Transverse colon (tissue), 4 donors: Measurements from ENCODE around the gene RALGPS2. TPM values are rescaled to one million over a fixed set of nuclear protein-coding genes. Genes with fewer than 3 reads are reported as not detected.
A peak's percentile ranks its signal among the peaks of the same experiment; 100 is the strongest.

Source experiments
- DNase-seq: peaks from one replicate; pipeline ENCODE4 v3.0.0-alpha.2; 2019
- H3K27ac ChIP-seq, 4 donors: fragments of 200-600 bp; sonication (generic); 2 replicates each; pipeline ENCODE4 v1.5.1; 2016 to 2018; ENCODE audit warnings: inconsistent platforms in 4 of 4
- H3K27me3 ChIP-seq: fragments of 200-600 bp; sonication (generic); 2 replicates; pipeline ENCODE4 v1.5.1; 2017; ENCODE audit warnings: inconsistent platforms
- H3K36me3 ChIP-seq, 4 donors: fragments of 200-600 bp; sonication (generic); 2 replicates each; pipeline ENCODE4 v1.5.1; 2017 to 2019; ENCODE audit warnings: inconsistent platforms in 4 of 4
- H3K4me1 ChIP-seq, 4 donors: fragments of 200-600 bp; sonication (generic); 2 replicates each; pipeline ENCODE4 v1.5.1; 2017 to 2020; ENCODE audit warnings: inconsistent platforms in 4 of 4
- H3K4me3 ChIP-seq, 4 donors: fragments of 200-600 bp; sonication (generic); 1 replicate in 1 of 4; 2 replicates in 3 of 4; pipeline versions ENCODE4 v1.5.1 to v1.6.1; 2017 to 2019; ENCODE audit warnings: inconsistent platforms in 4 of 4
- H3K9me3 ChIP-seq, 2 donors: fragments of 200-600 bp; sonication (generic); 2 replicates each; pipeline ENCODE4 v1.5.1; 2017 to 2019; ENCODE audit warnings: inconsistent platforms in 2 of 2
- EP300 ChIP-seq: sonication (generic); formaldehyde crosslinking; IDR thresholded peaks from one replicate; pipeline ENCODE4 v1.6.1; 2017; ENCODE audit warnings: antibody characterized with exemption, low read depth
- POLR2A ChIP-seq: fragments of 450-650 bp; IDR thresholded peaks from one replicate; pipeline ENCODE4 v1.6.1; 2016; ENCODE audit warnings: antibody characterized with exemption, mild to moderate bottlenecking, moderate library complexity
- POLR2AphosphoS5 ChIP-seq, 3 donors: sonication (generic); formaldehyde crosslinking; IDR thresholded peaks; one replicate each; pipeline ENCODE4 v1.6.1; 2016; ENCODE audit warnings: antibody characterized with exemption in 3 of 3
- WGBS, 2 donors: methylation state at CpG; one replicate each; pipeline ENCODE4 v1.1.5; 2018; ENCODE audit warnings: low coverage in 1 of 2; 5-methylcytosine and 5-hydroxymethylcytosine counted together
- in situ Hi-C, 4 donors: fragments of 200-750 bp; cut with MboI; loops; one replicate each; pipeline versions ENCODE4 v1.15.0 to v1.15.1; 2017; ENCODE audit warnings: low sequenced_read_pairs in 3 of 4, low pct_ligation_motif_present in 1 of 4, low pct_unique_long_range_greater_than_20kb in 1 of 4
- intact Hi-C: fragments of 100-400 bp; cut with DNase I; formaldehyde crosslinking; loops from one replicate; pipeline ENCODE4 v1.15.1; 2023; ENCODE audit warnings: low total_unique reads
- total RNA-seq, 4 donors: library from RNA; depleted of rRNA; stranded (reverse); fragments of >200 nt; gene quantifications; one replicate each; pipeline ENCODE4 v1.1.0, GENCODE V29; 2016
- TF ChIP-seq, protein P1 (sequence below), 5 experiments: fragments of 200-600 bp in 3 of 5; fragments of 450-650 bp in 2 of 5; sonication (generic) in 3 of 5; IDR thresholded peaks; 1 replicate in 2 of 5; 2 replicates in 3 of 5; pipeline ENCODE4 v1.5.1; 2016 to 2017; ENCODE audit warnings: antibody characterized with exemption in 5 of 5, inconsistent platforms in 3 of 5, mild to moderate bottlenecking in 2 of 5, moderate library complexity in 1 of 5

RALGPS2 gene, protein sequence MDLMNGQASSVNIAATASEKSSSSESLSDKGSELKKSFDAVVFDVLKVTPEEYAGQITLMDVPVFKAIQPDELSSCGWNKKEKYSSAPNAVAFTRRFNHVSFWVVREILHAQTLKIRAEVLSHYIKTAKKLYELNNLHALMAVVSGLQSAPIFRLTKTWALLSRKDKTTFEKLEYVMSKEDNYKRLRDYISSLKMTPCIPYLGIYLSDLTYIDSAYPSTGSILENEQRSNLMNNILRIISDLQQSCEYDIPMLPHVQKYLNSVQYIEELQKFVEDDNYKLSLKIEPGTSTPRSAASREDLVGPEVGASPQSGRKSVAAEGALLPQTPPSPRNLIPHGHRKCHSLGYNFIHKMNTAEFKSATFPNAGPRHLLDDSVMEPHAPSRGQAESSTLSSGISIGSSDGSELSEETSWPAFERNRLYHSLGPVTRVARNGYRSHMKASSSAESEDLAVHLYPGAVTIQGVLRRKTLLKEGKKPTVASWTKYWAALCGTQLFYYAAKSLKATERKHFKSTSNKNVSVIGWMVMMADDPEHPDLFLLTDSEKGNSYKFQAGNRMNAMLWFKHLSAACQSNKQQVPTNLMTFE
- total RNA-seq: 10 to 100 TPM; 21.5 to 50.8 (median 34.0) TPM

DNA sequence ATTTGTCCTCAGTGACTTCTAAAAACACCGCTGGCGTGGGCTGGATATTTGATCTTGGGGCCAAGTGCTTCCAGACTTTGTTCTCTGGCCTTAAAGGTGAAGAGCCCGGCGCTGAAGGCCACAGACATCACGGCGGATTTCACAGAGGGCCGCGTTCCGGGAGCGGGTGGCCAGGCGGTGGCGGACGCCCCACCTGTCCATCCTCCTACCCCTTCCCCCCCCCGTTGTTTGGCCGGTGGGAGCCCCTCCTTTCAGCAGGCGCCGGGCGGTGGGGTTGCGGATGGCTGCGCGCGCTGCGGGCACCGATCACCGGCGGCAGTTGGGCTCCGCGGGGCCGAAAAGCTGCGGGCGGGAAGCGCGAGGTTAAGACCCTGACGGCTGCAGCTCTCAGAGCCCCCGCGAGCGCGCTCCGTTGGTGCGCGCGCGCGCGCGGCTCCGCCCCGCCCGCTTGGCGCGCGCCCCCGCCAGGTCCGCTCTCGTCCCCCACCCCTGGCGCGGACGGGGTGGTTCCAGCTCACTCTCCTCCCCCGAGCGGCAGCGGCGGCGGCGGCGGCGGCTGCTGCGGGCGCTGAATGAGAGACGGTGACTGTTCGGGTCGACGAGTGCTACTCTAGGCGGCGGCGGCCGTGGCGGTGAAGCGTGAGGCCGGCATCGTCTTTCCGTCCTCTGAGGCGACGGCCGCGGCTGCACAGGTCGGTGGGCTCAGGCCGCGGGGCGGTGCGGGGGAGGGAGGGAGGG is at the start of gene RALGPS2:
Gene RALGPS2 (plus strand): TSS at position 517 of the 738 bp plus-strand sequence. CDS start 51,521 bp downstream, outside the sequence.
- 4% methylated on average over 13 of the region's 90 CpGs; no CpG with 5 or more reads in 1 of the 2 donors for WGBS, 2 donors
- H3K9me3 ChIP-seq: no peaks in the 10 kb centered on the region
- in situ Hi-C loops: loop anchor here in 1 of 4 donors (25.0 kb wide), 1 partner anchor 413 kb away; no protein-coding TSS in a partner anchor
- H3K27me3 ChIP-seq: no peaks in the 10 kb centered on the region
- TF ChIP-seq EP300 (no peak), POLR2AphosphoS5 (IDR thresholded peaks at IDR 0.05) (peak; percentile 75 to 90 (median 90)), POLR2A (peak; percentile 53)
- TF ChIP-seq, protein P1, sequence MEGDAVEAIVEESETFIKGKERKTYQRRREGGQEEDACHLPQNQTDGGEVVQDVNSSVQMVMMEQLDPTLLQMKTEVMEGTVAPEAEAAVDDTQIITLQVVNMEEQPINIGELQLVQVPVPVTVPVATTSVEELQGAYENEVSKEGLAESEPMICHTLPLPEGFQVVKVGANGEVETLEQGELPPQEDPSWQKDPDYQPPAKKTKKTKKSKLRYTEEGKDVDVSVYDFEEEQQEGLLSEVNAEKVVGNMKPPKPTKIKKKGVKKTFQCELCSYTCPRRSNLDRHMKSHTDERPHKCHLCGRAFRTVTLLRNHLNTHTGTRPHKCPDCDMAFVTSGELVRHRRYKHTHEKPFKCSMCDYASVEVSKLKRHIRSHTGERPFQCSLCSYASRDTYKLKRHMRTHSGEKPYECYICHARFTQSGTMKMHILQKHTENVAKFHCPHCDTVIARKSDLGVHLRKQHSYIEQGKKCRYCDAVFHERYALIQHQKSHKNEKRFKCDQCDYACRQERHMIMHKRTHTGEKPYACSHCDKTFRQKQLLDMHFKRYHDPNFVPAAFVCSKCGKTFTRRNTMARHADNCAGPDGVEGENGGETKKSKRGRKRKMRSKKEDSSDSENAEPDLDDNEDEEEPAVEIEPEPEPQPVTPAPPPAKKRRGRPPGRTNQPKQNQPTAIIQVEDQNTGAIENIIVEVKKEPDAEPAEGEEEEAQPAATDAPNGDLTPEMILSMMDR (IDR thresholded peaks at IDR 0.05): no peak
- H3K4me3 ChIP-seq: peak within 1 kb of the TSS; percentile 44 to 99 (median 94)
- DNase-seq: peak; percentile 80
- intact Hi-C loops: no loop called here
- peaks cover 0 to 30% (median 8%) of the 10 kb centered on the region in 4 donors for H3K4me1 ChIP-seq
- peak within 1 kb of the TSS; percentile 86 to 98 (median 94) for H3K27ac ChIP-seq
- no peaks in the 10 kb centered on the region for H3K36me3 ChIP-seq

DNA sequence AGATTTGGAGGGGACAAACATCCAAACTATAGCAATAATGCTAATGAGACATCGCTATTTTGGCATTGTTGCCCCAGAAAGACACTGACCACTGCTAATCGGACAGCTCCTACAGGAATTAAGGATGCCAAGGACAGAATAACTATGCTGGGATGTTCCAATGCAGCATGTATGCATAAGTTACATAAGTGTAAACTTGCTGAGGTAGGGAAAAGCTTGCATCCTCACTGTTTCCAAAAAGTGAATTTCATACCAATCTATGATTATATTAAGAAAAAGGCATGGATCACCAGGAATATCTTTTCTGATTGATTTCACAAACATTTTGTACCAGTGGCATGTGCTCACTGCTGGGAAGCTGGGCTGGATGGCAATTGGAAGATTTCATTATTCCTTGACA is 45.8 kb upstream of the RALGPS2 start:
- Histone ChIP-seq H3K4me3 (no peak overlapping the region), H3K36me3 (no peaks in the 10 kb centered on the region), H3K27me3 (no peaks in the 10 kb centered on the region), H3K27ac (no peak overlapping the region), H3K9me3 (no peaks in the 10 kb centered on the region), H3K4me1 (no peaks in the 10 kb centered on the region)
- DNase-seq: no peak
- in situ Hi-C loops (no loop called here), intact Hi-C loops (no loop called here)
- WGBS, 2 donors: 90% methylated on average over 2 of the region's 2 CpGs; no CpG with 5 or more reads in 1 of the 2 donors
- TF ChIP-seq, protein P1 (IDR thresholded peaks at IDR 0.05): no peak
- TF ChIP-seq POLR2AphosphoS5 (IDR thresholded peaks at IDR 0.05) (no peak), POLR2A (no peak), EP300 (no peak)

DNA sequence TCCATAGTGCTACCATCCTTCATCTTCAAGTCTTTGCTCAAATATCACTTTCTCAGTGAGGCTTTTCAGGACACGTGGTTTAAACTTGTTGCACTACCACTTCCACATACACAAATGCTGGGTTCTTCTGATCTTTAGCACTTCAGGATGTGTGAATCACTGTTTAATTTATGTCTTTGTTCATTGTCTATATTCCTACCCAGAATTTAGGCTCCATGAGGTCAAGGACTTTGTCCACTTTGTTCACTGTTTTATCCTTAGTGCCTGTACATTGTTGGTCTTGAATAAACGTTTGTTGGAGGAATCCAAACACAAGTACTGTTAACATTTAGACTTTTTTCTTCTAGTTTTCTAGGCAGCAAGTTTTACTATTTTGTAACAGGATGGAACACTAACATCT is 42.6 kb upstream of the RALGPS2 start:
- Histone ChIP-seq H3K27ac (no peak overlapping the region), H3K36me3 (no peaks in the 10 kb centered on the region), H3K4me3 (no peak overlapping the region), H3K9me3 (no peaks in the 10 kb centered on the region), H3K27me3 (no peaks in the 10 kb centered on the region), H3K4me1 (no peaks in the 10 kb centered on the region)
- WGBS, 2 donors: 27 to 48% methylated on average over 2 of the region's 2 CpGs
- DNase-seq: no peak
- in situ Hi-C loops (no loop called here), intact Hi-C loops (no loop called here)
- TF ChIP-seq POLR2AphosphoS5 (IDR thresholded peaks at IDR 0.05): no peak
- TF ChIP-seq, protein P1 (IDR thresholded peaks at IDR 0.05): no peak

DNA sequence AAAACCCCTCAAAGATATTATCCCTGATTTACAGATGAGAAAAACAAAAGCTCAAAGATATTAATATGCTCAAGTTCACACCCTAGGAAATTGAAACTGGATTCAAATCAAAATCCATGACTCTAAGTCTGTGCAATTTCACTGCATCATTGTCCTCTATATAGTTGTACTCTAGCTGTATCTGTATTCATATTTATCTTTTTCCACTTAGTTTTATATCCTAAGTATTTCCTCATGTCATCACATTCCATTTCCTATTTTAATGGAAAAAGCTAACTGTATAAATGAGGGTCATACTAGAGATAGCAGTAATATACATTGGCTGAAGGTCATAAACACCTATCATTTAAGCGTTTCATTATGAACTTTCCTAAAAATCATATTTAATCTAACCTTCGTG is 42.2 kb upstream of the RALGPS2 start:
- intact Hi-C loops: no loop called here
- in situ Hi-C loops: no loop called here
- no peaks in the 10 kb centered on the region for H3K9me3 ChIP-seq
- TF ChIP-seq POLR2A (no peak), EP300 (no peak), POLR2AphosphoS5 (IDR thresholded peaks at IDR 0.05) (no peak)
- TF ChIP-seq, protein P1 (IDR thresholded peaks at IDR 0.05): no peak
- WGBS, 2 donors: 79 to 85% methylated on average over 2 of the region's 2 CpGs
- H3K27ac ChIP-seq: no peak overlapping the region
- H3K27me3 ChIP-seq: no peaks in the 10 kb centered on the region
- H3K4me3 ChIP-seq: no peak overlapping the region
- DNase-seq: no peak
- no peaks in the 10 kb centered on the region for H3K36me3 ChIP-seq
- H3K4me1 ChIP-seq: no peaks in the 10 kb centered on the region
